ENCODE data around the gene SCN3A.

Gene SCN3A

GRCh38 chr2:165191096-165191728 is 12.6 kb downstream of the SCN3A start:
- no peak for DNase-seq

- no peak for DNase-seq
Observed at GRCh38 chr2:165185633-165186032, 18.2 kb downstream of the SCN3A start.

- no peak for DNase-seq
Observed at GRCh38 chr2:165182029-165182428, 21.8 kb downstream of the SCN3A start.

GRCh38 chr2:165176780-165177179 is 27.1 kb downstream of the SCN3A start:
- DNase-seq = no peak

GRCh38 chr2:165173215-165173614 is 30.6 kb downstream of the SCN3A start:
- no peak for DNase-seq

- no peak for DNase-seq
Observed at GRCh38 chr2:165164201-165164600, 39.6 kb downstream of the SCN3A start.

GRCh38 chr2:165163761-165164160 is 40.1 kb downstream of the SCN3A start:
- no peak for DNase-seq

GRCh38 chr2:165162466-165162865 is 41.4 kb downstream of the SCN3A start:
- DNase-seq = peak in 1 of 51 donors; percentile 0

GRCh38 chr2:165161510-165161909 is 42.3 kb downstream of the SCN3A start:
- DNase-seq = no peak

GRCh38 chr2:165157160-165157559 is 46.7 kb downstream of the SCN3A start:
- no peak for DNase-seq

- DNase-seq = no peak
Observed at GRCh38 chr2:165155152-165155551, 48.7 kb downstream of the SCN3A start.

GRCh38 chr2:165149439-165149838 is 54.4 kb downstream of the SCN3A start:
- DNase-seq = no peak

- DNase-seq = no peak
Observed at GRCh38 chr2:165147186-165148045, 56.4 kb downstream of the SCN3A start.

- no peak for DNase-seq
Observed at GRCh38 chr2:165144315-165144714, 59.5 kb downstream of the SCN3A start.

- DNase-seq = no peak
Observed at GRCh38 chr2:165141601-165142354, 62.1 kb downstream of the SCN3A start.

- no peak for DNase-seq
Observed at GRCh38 chr2:165126244-165126643, 77.6 kb downstream of the SCN3A start.

GRCh38 chr2:165122521-165122920 is 81.3 kb downstream of the SCN3A start:
- DNase-seq = peak in 1 of 51 donors; percentile 2

GRCh38 chr2:165120740-165121467 is 82.9 kb downstream of the SCN3A start:
- no peak for DNase-seq

- no peak for DNase-seq
Observed at GRCh38 chr2:165115258-165115657, 88.6 kb downstream of the SCN3A start.

GRCh38 chr2:165114346-165114939 is 89.4 kb downstream of the SCN3A start:
- peak in 3 of 51 donors; percentile 1 to 38 (median 3) for DNase-seq

- no peak for DNase-seq
Observed at GRCh38 chr2:165113414-165113813, 90.4 kb downstream of the SCN3A start.

Measured in hypothalamus (tissue), 51 donors.